Measurements from ENCODE around the gene EXOSC5.
"Not testable (repeated sequence)": the region's sequence is repeated elsewhere in the genome, so short reads cannot be mapped to it uniquely, and the experiment has no call there.

EXOSC5 gene

DNA sequence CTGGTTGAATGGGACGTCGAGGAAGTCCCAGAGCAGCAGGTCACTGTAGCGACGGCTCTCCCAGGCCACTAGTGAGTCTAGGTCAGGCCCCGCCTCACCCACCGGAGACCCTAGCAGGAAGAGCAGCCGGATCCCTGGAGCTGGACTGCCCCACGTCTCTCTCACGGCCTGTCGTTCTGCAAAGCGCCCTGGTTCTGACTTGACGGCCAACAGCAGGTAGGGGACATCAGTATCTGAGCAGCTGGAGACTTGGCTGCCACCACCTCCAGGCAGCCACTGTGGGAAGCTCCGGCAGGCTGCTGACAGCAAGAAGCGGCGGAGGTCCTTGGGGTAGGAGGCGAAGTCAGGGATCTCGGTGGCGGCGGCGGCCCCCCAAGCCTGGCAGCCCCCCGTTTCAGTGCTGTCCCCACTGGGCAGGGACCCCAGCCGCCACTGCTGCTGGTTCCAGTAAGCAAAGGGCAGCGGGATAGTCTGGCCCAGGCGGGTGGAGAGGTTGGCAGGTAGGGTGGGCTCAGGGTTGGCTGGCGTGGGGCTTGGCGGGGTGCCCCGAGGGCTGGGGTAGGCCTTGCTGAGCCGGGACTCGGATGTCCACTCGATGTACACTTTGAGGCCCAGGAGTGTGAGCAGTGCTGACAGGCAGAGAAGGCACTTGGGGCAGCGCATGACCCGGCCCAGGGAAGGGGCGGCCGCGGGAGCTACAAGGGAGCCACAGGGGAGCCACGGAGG, 29.1 kb upstream of the EXOSC5 start:
- no peak for DNase-seq

DNA sequence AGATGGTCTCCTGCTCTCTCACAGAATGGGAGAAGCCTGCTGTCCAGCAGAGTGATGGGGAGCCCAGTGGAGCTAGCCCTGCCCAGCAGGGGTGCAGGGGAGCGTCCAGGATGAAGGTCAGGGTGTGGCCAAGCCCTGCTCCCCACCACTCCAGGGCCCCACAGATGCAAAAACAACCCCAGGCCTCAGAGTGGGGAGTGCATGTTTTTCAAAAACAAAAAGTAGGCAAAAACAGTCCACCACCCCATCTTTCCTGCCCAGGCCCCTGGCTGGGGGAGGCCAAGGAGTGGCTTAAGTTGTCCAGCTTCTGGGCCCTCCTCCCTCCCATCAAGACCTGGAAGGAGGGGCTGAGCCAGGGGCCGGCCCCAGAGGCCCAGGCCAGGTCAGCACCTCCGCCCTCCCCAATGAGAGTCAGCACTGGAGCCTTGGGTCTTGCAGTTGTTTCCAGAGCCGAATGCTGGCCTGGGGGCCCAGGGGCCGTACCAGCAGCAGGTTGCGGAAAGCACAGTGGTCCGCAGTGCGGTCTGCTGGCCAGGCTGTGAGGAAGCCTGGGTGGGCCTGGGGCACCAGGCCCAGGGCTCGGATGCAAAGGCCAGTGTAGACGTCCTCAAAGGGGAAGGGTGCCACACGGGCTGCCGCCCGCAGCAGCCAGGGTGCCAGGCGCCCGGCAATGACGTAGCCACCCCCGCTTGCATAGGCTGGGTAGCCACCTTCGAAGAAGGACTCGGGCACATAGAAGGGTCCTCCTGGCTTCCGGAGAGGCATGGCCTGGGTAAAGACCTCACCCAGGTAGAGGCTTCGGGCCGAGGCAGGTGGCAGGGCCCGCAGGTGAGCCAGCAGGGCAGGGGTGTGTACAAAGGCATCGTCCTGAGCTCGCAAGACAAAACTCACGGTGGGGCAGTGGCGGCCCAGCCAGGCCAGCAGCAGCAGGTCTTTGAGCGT, 28.3 kb upstream of the EXOSC5 start:
- no peak for DNase-seq

DNA sequence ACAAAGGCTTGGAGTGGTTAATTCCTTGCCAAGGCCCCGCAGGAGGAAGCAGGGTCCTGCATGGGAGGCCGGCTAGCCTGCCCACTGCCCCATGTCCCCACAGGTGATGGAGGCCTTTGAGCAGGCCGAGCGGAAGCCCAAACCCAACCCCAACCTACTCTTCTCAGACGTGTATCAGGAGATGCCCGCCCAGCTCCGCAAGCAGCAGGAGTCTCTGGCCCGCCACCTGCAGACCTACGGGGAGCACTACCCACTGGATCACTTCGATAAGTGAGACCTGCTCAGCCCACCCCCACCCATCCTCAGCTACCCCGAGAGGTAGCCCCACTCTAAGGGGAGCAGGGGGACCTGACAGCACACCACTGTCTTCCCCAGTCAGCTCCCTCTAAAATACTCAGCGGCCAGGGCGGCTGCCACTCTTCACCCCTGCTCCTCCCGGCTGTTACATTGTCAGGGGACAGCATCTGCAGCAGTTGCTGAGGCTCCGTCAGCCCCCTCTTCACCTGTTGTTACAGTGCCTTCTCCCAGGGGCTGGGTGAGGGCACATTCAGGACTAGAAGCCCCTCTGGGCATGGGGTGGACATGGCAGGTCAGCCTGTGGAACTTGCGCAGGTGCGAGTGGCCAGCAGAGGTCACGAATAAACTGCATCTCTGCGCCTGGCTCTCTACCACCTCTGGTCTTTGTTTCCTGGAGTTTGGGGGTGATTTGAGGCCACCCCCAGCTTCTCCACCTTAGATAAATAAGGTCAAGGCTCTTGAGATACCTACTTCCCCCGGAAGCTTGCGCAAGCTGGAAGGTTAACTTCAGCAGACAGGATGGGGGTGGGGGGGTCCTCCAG, 27.4 kb upstream of the EXOSC5 start:
- no peak for DNase-seq

DNA sequence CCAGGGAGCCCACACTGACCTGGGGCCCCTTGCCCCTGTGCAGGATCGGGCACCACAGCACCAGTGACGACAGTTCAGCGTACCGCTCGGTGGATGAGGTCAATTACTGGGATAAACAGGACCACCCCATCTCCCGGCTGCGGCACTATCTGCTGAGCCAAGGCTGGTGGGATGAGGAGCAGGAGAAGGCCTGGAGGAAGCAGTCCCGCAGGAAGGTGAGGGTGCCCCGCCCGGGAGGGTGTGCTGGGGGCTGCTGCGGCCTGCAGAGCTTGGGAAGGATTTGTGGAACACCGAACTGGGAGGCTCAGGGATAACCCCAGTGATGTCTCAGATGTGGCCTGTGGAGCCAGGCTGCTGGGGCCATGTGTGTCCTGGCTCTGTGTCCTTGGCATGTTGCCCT, 25.8 kb upstream of the EXOSC5 start:
- DNase-seq, result no peak

DNA sequence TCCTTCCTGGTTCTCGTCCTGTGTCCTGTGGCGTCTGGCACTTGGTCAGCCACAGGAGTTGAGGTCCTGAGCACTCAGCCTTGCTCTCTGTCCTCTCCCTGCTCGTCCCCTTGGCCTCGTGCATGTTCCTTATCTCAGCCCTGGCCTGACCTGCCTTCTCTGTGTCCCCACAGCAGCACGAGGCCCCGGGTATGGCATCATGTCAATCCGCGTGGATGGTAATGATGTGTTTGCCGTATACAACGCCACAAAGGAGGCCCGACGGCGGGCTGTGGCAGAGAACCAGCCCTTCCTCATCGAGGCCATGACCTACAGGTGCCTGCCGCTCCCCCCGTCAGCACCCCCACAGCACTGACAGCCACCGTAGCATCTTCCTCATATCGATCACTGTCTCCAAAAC, 25.3 kb upstream of the EXOSC5 start:
- no peak for DNase-seq

DNA sequence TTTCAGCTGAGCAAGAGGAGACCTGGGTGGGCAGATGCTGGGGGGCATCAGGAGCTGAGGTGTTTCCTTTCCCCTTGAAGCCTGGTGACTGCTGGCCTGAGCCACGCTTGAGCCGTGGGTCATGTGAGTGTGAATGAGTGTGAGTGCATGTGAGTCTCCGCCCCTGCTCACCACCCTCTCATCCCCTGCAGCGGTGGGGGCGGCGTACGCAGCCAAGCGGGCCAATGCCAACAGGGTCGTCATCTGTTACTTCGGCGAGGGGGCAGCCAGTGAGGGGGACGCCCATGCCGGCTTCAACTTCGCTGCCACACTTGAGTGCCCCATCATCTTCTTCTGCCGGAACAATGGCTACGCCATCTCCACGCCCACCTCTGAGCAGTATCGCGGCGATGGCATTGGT, 24.8 kb upstream of the EXOSC5 start:
- no peak for DNase-seq

DNA sequence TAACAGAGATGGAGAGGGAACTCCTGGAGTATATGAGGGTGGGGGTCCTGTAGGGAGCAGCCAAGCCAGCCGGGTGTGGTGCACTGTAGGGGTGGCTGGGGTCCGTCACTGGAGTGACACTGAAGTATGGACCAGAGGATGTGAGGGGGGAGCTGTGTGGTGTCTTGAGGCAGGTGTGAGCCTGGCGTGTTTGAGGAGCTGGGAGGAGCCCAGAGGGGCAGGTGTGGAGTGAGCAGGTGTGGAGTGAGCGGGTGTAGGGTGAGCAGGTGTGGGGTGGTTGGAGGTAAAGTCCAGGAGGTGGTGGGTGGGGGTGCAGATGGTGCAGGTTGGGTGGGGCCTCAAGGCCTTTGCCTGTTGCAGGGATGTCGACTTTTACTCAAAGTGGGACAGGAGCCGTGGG, 24.2 kb upstream of the EXOSC5 start:
- no peak for DNase-seq

DNA sequence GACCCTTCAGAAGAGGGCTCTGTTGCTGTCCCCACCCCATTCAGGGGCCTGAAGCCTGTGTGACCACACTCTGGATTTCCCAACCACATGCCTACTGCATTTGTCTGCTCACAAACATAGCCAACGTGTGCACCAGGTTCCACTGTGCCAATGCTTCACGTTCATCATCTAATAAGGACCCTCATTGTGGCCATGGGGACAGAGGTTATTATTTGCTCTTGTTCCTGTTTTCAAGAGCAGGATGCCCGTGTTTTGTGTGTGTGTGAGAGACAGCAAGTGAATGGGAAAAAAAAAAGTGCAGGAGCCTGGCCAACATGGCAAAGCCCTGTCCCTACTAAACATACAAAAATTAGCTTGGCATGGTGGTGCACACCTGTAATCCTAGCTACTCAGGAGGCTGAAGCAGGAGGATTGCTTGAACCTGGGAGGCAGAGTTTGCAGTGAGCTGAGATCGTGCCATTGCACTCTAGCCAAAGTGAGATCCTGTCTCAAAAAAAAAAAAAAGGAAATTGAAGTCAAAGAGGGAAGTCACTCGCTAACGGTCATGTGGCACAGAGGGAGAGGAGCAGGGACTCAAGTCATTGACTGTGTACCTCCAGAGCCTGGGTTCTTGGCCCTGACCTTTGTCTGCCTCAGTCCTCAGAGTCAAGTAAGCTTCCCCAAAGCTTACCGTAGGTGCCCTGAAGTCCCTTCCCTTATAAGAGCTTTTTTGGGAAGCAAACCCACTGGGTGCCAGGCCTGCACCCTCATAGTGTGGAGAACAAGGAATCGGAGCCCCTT, 23.1 kb upstream of the EXOSC5 start:
- no peak for DNase-seq

DNA sequence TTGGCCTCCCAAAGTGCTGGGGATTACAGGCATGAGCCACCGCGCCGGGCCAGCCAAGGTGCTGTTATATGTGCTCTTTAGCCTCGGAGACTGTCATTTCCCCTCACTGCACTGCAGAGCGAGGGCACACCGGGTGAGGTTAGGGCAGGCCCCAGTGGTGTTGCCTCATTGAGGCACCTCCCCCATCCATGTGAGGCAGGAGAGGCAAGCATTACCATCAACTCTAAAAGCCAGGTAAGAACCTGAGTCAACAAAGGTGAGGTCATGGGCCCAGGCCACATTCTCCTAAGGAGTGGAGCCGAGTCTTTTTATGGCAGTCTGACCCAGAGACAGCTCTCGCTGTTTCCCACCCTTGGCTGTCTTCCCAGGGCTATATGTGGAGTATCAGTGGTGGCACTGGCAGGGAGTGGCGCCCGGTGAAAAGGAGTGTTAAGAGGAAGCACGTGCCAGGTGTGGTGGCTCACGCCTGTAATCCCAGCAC, 19.1 kb upstream of the EXOSC5 start:
- DNase-seq, result no peak

DNA sequence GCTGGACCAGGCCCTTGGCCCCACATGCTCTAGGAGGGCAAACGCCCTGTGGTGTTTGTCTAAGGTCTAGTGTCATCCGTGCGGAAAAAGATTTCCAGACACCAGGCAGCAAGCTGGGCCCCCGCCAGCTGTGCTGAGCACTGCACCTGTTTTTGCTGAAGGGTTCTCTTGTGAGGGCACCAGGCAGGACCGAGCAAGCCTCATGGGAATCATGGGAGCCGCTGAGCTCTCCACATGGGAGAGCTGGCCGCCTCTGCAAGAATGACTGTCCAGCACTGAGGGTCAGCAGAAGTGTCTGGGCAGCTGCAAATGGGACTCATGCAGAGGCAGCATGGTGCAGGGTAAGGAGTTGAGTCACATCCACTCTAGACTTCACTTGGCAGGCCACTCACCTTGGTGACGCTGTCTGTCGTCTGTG, 18.0 kb upstream of the EXOSC5 start:
- no peak for DNase-seq

DNA sequence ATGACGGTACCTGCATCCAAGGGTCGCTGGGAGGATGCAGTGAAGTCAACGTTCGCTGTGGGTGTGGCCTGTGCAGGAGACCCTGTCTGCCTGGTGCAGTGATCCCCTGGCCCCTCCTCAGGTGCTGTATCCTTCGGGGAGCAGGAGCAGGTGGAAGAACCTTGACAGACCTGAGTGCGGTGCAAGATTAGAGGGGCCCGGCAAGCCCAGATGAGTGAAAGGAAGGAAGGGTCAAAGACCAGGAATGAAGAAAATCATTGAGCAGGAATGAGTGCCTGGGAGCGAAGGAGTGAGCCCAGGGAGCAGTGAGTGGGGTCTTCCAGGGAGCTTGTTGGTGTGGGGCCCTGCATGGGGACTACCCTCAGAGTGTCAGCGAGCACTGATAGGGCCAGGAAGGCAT, 17.3 kb upstream of the EXOSC5 start:
- DNase-seq, result no peak

DNA sequence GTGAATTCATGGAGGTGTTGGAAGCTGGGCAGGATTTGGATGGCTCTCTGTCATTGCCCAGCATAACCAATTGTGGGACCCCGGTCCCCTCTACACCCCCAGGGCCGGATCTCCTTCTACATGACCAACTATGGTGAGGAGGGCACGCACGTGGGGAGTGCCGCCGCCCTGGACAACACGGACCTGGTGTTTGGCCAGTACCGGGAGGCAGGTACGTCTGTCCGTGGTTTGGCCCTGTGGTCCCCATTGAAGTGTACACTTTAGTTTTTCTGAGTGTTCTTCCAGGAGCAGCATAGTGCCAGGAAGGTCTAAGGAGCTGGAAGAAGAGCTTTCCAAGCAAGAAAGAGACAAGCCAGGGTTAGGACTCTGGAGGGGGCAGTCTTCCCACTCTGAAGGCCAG, 16.8 kb upstream of the EXOSC5 start:
- DNase-seq, result no peak

DNA sequence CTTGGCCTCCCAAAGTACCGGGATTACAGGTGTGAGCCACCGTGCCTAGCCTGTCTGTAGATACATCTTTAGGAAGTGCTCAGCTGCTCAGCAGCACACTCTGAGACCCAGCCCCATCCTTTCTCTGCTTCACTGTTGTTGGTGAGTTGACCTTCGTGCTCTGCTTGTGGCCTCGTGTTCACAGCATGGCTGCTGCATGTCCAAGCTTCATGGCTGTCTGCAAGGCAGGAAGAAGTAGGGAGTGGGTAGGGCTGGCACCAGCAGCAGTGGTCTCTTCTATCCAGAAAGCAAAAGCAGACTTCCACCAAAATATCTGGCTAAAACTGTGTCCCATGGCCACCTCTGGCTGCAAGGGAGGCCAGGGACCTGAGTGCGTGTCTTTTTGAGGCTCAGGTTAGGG, 15.8 kb upstream of the EXOSC5 start:
- DNase-seq, result no peak

DNA sequence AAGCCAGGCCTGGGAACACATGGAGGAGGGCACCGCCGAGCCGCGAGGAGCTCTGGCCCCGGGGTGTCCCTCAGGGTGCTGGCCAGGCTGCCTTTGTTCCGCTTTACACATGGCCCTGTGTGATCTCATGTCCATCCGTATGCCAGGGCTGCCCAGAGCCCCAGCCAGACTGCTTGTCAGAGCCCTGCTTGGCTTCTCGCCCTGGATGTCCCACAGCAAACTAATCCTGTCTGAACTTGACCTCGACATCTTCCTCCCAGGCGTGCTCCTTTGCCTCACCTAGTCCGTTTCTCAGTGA, 14.8 kb upstream of the EXOSC5 start:
- DNase-seq, result no peak

DNA sequence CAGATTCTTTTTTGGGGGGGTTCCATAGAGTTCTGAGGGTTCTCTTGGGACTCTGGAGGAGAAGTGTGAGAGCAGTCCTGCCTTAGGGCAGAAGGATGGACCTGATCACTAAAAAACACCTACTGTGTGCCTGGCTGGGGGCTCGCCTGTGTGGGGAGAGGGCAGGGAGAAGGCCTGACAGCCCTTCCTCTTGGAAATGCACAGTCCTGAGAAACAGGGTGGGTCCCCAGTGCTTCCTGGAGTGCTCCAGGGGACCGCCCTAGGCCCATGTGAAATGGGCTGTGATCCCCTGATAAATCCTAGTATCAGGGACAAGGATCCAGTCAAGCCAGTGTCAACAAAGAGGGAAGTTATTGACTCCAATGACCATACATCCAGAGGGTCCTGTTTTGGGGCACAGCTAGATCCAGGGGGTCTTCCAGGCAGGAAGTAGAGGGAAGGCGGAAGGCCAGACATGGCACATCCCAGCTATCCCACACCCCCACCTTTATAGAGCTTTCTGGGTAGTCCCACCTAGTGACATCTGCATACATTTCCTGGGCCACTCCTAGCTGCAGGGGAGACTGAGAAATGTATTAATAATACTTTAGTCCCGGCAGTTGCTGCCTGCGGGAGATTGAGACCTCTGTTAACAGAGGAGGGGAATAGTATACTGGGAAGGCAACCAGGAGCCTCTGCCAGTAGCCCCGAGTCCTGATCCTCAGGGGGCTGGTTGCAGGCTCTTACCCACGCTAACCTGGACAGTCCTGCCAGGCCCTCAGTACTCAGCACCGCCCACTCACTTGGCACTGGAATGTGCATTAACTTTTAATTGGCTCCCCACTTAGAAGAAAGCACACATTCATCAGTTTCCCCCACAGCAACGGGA, 14.2 kb upstream of the EXOSC5 start:
- no peak for DNase-seq

DNA sequence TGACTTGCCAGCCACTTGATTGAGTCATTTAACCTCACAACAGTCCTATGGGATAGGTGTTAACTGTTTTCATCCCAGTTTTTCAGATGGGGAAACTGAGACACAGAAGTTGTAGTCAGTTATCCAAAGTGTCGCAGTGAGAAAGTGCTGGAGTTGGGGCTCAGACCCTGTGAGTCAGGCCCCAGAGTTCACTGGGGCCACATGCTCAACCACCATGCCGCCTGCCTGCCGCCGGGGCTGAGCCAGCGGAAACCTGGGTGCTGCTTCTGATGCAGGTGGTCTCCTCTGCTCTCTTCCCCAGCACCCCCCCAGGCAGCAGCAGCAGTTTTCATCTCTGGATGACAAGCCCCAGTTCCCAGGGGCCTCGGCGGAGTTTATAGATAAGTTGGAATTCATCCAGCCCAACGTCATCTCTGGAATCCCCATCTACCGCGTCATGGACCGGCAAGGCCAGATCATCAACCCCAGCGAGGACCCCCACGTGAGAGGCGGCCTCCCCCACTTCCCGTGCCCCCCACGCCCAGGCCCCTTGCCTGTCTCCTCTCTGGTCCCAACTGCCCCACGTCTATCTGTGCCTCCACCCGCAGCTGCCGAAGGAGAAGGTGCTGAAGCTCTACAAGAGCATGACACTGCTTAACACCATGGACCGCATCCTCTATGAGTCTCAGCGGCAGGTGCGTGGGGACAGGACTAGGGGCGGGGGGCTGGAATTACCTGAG, 13.3 kb upstream of the EXOSC5 start:
- DNase-seq, result no peak

DNA sequence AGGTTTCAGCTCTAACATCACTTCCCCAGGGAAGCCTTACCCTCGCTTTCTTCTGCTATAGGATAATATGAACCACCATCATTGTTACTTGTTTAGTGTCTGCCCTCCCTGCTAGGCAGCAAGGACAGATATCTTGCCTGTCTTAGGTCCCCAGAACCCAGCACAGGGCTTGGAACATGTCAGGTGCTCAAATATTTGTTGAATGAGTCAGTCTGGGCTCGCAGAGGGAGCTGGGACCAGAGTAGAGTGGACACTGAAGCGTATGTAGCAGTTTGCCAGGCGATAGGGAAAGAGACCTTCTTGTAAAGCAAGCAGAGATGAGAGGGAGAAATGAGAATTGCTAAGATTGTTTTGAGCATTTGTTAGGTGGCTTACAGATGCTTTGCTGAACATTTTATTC, 12.1 kb upstream of the EXOSC5 start:
- no peak for DNase-seq

DNA sequence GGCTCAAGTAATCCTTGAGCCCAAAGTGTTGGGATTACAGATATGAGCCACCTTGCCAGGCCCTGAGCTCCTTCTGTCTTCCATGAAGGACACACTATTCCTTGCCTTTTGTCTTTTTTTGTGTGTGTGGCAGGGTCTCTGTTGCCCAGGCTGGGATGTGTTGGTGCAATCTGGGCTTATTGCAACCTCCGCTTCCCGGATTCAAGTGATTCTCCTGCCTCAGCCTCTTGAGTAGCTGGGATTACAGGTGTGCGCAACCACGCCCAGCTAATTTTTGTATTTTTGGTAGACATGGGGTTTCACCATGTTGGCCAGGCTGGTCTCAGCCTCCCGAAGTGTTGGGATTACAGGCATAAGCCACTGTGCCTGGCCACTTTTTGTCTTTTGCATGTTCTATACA, 11.7 kb upstream of the EXOSC5 start:
- DNase-seq, result not testable (repeated sequence)

DNA sequence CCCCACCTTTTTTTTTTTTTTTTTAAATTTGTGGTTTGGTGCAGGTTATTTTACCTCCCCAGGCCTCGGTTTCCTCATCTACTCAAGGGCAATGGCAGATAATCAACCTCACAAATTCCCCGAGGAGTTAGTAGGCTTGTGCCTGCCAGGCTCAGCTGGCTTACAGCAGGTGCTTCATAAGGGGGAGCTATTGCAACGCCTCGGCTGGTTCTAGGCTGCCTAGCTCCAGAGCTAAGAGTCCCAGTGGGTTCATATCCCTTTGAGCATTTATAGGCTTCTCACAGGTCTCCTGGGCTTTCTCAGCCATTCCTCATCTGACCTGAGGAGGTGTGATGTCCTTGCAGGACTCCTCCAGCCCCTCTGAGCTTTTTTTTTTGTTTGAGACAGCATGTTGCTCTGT, 11.1 kb upstream of the EXOSC5 start:
- DNase-seq, result no peak

DNA sequence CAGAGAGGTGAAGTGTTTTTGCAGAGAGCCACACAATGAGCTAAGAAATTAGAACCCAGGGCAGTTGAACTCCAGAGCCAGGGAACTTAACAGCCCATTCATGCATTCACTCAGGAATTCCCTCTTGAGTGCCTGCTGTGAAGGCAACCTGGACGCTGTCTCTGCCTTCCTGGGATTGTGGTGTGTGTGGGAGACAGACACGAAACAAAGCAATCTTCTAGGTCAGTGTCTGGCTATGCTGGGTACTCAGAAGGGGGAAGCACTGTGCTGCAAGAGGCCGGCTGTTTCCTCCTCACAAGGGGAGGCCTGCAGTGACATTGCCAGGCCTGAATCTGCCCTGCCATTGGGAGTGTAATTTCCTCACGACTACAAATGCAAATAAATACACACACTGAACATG, 10.1 kb upstream of the EXOSC5 start:
- no peak for DNase-seq

DNA sequence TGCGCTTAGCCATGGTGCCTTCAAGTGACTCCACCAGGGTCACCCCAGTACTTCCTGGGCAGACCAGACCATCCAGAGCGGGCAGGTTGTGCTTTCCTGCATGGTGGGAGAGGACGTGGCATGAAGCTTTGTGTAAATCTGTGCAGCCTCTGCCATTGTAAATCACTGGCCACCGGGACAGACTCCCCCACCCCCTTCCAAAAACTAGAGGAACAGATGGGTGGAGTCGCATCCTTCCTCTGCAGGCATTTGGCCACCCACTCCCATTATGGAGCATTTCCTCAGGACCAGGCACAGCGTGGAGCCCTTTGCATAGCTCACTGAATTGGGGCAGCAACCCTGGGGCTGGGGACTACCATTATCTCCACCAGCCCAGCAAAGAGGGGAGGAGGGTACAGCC, 8.6 kb upstream of the EXOSC5 start:
- DNase-seq, result no peak

All from CD4-positive, alpha-beta T cell treated with Interleukin-12 subunit alpha and Interleukin-12 subunit beta, for 1 hour (primary cell).